Mucosa of gallbladder (tissue), 1 donor: Measurements from ENCODE around the gene PCP4. TPM values are rescaled to one million over a fixed set of nuclear protein-coding genes. Genes with fewer than 3 reads are reported as not detected.

Experiments used
- DNase-seq: peaks from one replicate; pipeline ENCODE4 v3.0.0-alpha.2; 2020; ENCODE audit warnings: low spot score
- total RNA-seq: library from RNA; stranded (reverse); gene quantifications from one replicate; pipeline ENCODE4 v1.2.1, GENCODE V29; 2021
- donor health status: DM: no; HTN: no; CAD: no.

The PCP4 gene
- total RNA-seq, 1 donor from 2014 or later: 3.7 TPM

- DNase-seq: no peak
Observed at GRCh38 chr21:39972471-39972870, 105.2 kb downstream of the PCP4 start.

GRCh38 chr21:39972976-39973770 is 105.9 kb downstream of the PCP4 start:
- no peak for DNase-seq

- no peak for DNase-seq
Observed at GRCh38 chr21:39976800-39977199, 109.6 kb downstream of the PCP4 start.

Other genes starting within 250 kb of the PCP4 start
- 0.29 TPM for gene IGSF5, start 122.3 kb upstream of the PCP4 start, total RNA-seq